ENCODE results near the gene B3GALT6. TPM values are rescaled to one million over a fixed set of nuclear protein-coding genes. Genes with fewer than 3 reads are reported as not detected.

The B3GALT6 gene
- total RNA-seq: 10 to 100 TPM in 3 of 4 donors, 1 to 10 TPM in 1; 8.5 to 32.8 (median 20.6) TPM

GRCh38 chr1:1232208-1232795 lies at the start of gene B3GALT6:
TSS of gene B3GALT6 (plus strand) at chr1:1232237. CDS start at chr1:1232279, 42 bp downstream.
- intact Hi-C loops (cut with DNase I; ENCODE audit: low total_unique reads): loop anchor here (1.0 kb wide), 1 partner anchor 41 kb away; the partner anchor contains the start of gene UBE2J2
- no peak for DNase-seq
- Histone ChIP-seq H3K27me3 (peaks cover 1 to 4% (median 2%) of the 10 kb centered on the region in 3 donors), H3K9me3 (no peaks in the 10 kb centered on the region), H3K27ac (peak within 1 kb of the TSS; percentile 87 to 98 (median 93)), H3K4me1 (peaks cover 23% of the 10 kb centered on the region in 2 donors), H3K36me3 (peaks cover 0 to 14% of the 10 kb centered on the region in 2 donors), H3K4me3 (peak within 1 kb of the TSS; percentile 88 to 99 (median 91))
- in situ Hi-C loops (cut with MboI; ENCODE audit: low sequenced_read_pairs in 4 of 4): no loop called here
- no peak for TF ChIP-seq CTCF (IDR thresholded peaks at IDR 0.05 in 4 of 5, conservative IDR thresholded peaks at IDR 0.05 in 1 of 5)
- peak in 1 of 2 donors; percentile 3 for TF ChIP-seq POLR2A (IDR thresholded peaks at IDR 0.05)
- ATAC-seq: peak; percentile 13 to 20

- intact Hi-C loops (cut with DNase I; ENCODE audit: low total_unique reads): no loop called here
These were observed 49.4 kb upstream of the B3GALT6 start for GRCh38 chr1:1182491-1183220.

GRCh38 chr1:1183221-1183747 lies 48.8 kb upstream of the B3GALT6 start:
- intact Hi-C loops (cut with DNase I; ENCODE audit: low total_unique reads): no loop called here
- H3K36me3 ChIP-seq: no peaks in the 10 kb centered on the region
- peaks cover 0 to 9% (median 2%) of the 10 kb centered on the region in 3 donors for H3K27me3 ChIP-seq
- TF ChIP-seq POLR2A (IDR thresholded peaks at IDR 0.05): no peak
- ATAC-seq (no peak), DNase-seq (no peak)
- H3K9me3 ChIP-seq: no peaks in the 10 kb centered on the region
- H3K4me1 ChIP-seq: no peaks in the 10 kb centered on the region
- in situ Hi-C loops (cut with MboI; ENCODE audit: low sequenced_read_pairs in 4 of 4): no loop called here
- peak overlapping the region in 1 of 4 donors; percentile 18 for H3K27ac ChIP-seq
- H3K4me3 ChIP-seq: peak overlapping the region in 1 of 4 donors; percentile 40

More at GRCh38 chr1:1182491-1183220, 49.4 kb upstream of the B3GALT6 start:
- Histone ChIP-seq H3K4me1 (no peaks in the 10 kb centered on the region), H3K27ac (peak overlapping the region in 1 of 4 donors; percentile 18), H3K27me3 (peaks cover 0 to 13% (median 2%) of the 10 kb centered on the region in 3 donors), H3K36me3 (no peaks in the 10 kb centered on the region), H3K9me3 (no peaks in the 10 kb centered on the region), H3K4me3 (peak overlapping the region in 2 of 4 donors; percentile 4 to 40)
- no peak for TF ChIP-seq POLR2A (IDR thresholded peaks at IDR 0.05)
- no peak for TF ChIP-seq CTCF (IDR thresholded peaks at IDR 0.05 in 4 of 5, conservative IDR thresholded peaks at IDR 0.05 in 1 of 5)
- DNase-seq (no peak), ATAC-seq (no peak)
- in situ Hi-C loops (cut with MboI; ENCODE audit: low sequenced_read_pairs in 4 of 4): no loop called here

- Histone ChIP-seq H3K9me3 (no peaks in the 10 kb centered on the region), H3K27me3 (peaks cover 0 to 3% (median under 1%) of the 10 kb centered on the region in 3 donors), H3K4me1 (no peaks in the 10 kb centered on the region), H3K36me3 (no peaks in the 10 kb centered on the region), H3K27ac (no peak overlapping the region), H3K4me3 (no peak overlapping the region)
- DNase-seq (no peak), ATAC-seq (no peak)
- no peak for TF ChIP-seq CTCF (IDR thresholded peaks at IDR 0.05 in 4 of 5, conservative IDR thresholded peaks at IDR 0.05 in 1 of 5)
- TF ChIP-seq POLR2A (IDR thresholded peaks at IDR 0.05): no peak
- intact Hi-C loops (cut with DNase I; ENCODE audit: low total_unique reads): no loop called here
- in situ Hi-C loops (cut with MboI; ENCODE audit: low sequenced_read_pairs in 4 of 4): no loop called here
These were observed 47.9 kb upstream of the B3GALT6 start for GRCh38 chr1:1183833-1184775.
